ENCODE results near the gene PCGF3. TPM values are rescaled to one million over a fixed set of nuclear protein-coding genes. Genes with fewer than 3 reads are reported as not detected.
"Not testable (repeated sequence)": the region's sequence is repeated elsewhere in the genome, so short reads cannot be mapped to it uniquely, and the experiment has no call there.

PCGF3 gene
- total RNA-seq, 3 donors from 2014 or later, result 45.5 to 66.9 (median 56.7) TPM

- intact Hi-C loops (cut with DNase I, micrococcal nuclease), result no loop called here
- TF ChIP-seq CTCF (IDR thresholded peaks at IDR 0.05), result no peak
- H3K4me3 ChIP-seq, result no peak overlapping the region
- H3K4me1 ChIP-seq (ENCODE audit: low read depth), result peaks cover 3% of the 10 kb centered on the region
- H3K36me3 ChIP-seq (ENCODE audit: low read depth), result no peaks in the 10 kb centered on the region
- DNase-seq (peak in 1 of 3 donors; percentile 47), ATAC-seq (no peak)
- H3K9me3 ChIP-seq, result no peaks in the 10 kb centered on the region
Observed at GRCh38 chr4:666436-666810, 39.2 kb upstream of the PCGF3 start.

GRCh38 chr4:666822-667544, 38.6 kb upstream of the PCGF3 start:
- H3K36me3 ChIP-seq (ENCODE audit: low read depth), result no peaks in the 10 kb centered on the region
- no peak overlapping the region for H3K4me3 ChIP-seq
- intact Hi-C loops (cut with DNase I, micrococcal nuclease), result no loop called here
- ATAC-seq (no peak), DNase-seq (peak in 2 of 3 donors; percentile 21 to 45)
- TF ChIP-seq CTCF (IDR thresholded peaks at IDR 0.05), result no peak
- H3K4me1 ChIP-seq (ENCODE audit: low read depth), result peaks cover 3% of the 10 kb centered on the region
- H3K9me3 ChIP-seq, result no peaks in the 10 kb centered on the region

GRCh38 chr4:667545-667925, 38.1 kb upstream of the PCGF3 start:
- no peaks in the 10 kb centered on the region for H3K9me3 ChIP-seq
- intact Hi-C loops (cut with DNase I, micrococcal nuclease), result no loop called here
- no peak overlapping the region for H3K4me3 ChIP-seq
- peaks cover 3% of the 10 kb centered on the region for H3K4me1 ChIP-seq (ENCODE audit: low read depth)
- peak in 1 of 3 donors; percentile 23 for DNase-seq
- H3K36me3 ChIP-seq (ENCODE audit: low read depth), result no peaks in the 10 kb centered on the region
- no peak for TF ChIP-seq CTCF (IDR thresholded peaks at IDR 0.05)
- no peak for ATAC-seq

- H3K4me1 ChIP-seq (ENCODE audit: low read depth); ATAC-seq; H3K36me3 ChIP-seq (ENCODE audit: low read depth); H3K4me3 ChIP-seq; H3K9me3 ChIP-seq; intact Hi-C loops (cut with DNase I, micrococcal nuclease): not testable (repeated sequence)
- DNase-seq, result peak in 2 of 3 donors; percentile 5 to 6
Observed at GRCh38 chr4:668219-668618, 37.4 kb upstream of the PCGF3 start.

- intact Hi-C loops (cut with DNase I, micrococcal nuclease); H3K9me3 ChIP-seq; ATAC-seq; H3K4me1 ChIP-seq (ENCODE audit: low read depth); H3K4me3 ChIP-seq; H3K36me3 ChIP-seq (ENCODE audit: low read depth): not testable (repeated sequence)
- DNase-seq, result peak in 1 of 3 donors; percentile 43
Observed at GRCh38 chr4:669806-670559, 35.6 kb upstream of the PCGF3 start.

- DNase-seq (no peak), ATAC-seq (no peak)
- Histone ChIP-seq H3K4me1 (ENCODE audit: low read depth) (peaks cover 17% of the 10 kb centered on the region), H3K36me3 (ENCODE audit: low read depth) (peaks cover 3% of the 10 kb centered on the region), H3K4me3 (no peak overlapping the region), H3K9me3 (no peaks in the 10 kb centered on the region)
- intact Hi-C loops (cut with DNase I, micrococcal nuclease), result no loop called here
- TF ChIP-seq CTCF (IDR thresholded peaks at IDR 0.05), result no peak
Observed at GRCh38 chr4:671769-672168, 33.9 kb upstream of the PCGF3 start.
